UCSD-AML1 (cell line): ENCODE measurements around the gene BFSP1.

Experiments used
- DNase-seq: peaks from one replicate; lab custom pipeline; 2025; ENCODE audit not compliant: unreplicated experiment; lab: John Stamatoyannopoulos, UW

The BFSP1 gene

GRCh38 chr20:17558154-17558940 lies 27.2 kb upstream of the BFSP1 start:
- DNase-seq, result peak; percentile 57

- DNase-seq, result no peak
These were observed 26.5 kb upstream of the BFSP1 start for GRCh38 chr20:17557675-17558006.

GRCh38 chr20:17556837-17557674 lies 25.9 kb upstream of the BFSP1 start:
- no peak for DNase-seq

GRCh38 chr20:17555106-17555505 lies 23.9 kb upstream of the BFSP1 start:
- no peak for DNase-seq

GRCh38 chr20:17549131-17549530 lies 18.0 kb upstream of the BFSP1 start:
- no peak for DNase-seq

GRCh38 chr20:17545127-17545526 lies 13.9 kb upstream of the BFSP1 start:
- no peak for DNase-seq

- no peak for DNase-seq
These were observed 12.5 kb upstream of the BFSP1 start for GRCh38 chr20:17543531-17544131.

GRCh38 chr20:17542993-17543412 lies 11.8 kb upstream of the BFSP1 start:
- DNase-seq, result no peak

GRCh38 chr20:17542481-17542880 lies 11.3 kb upstream of the BFSP1 start:
- DNase-seq, result no peak

- no peak for DNase-seq
These were observed 10.8 kb upstream of the BFSP1 start for GRCh38 chr20:17541996-17542395.

GRCh38 chr20:17541596-17541995 lies 10.4 kb upstream of the BFSP1 start:
- no peak for DNase-seq

GRCh38 chr20:17538517-17539170 lies 7.5 kb upstream of the BFSP1 start:
- no peak for DNase-seq

GRCh38 chr20:17537959-17538358 lies 6.8 kb upstream of the BFSP1 start:
- DNase-seq, result no peak

- DNase-seq, result peak; percentile 68
These were observed 5.8 kb upstream of the BFSP1 start for GRCh38 chr20:17536944-17537444.

GRCh38 chr20:17534077-17534476 lies 2.9 kb upstream of the BFSP1 start:
- DNase-seq, result no peak

- DNase-seq, result no peak
These were observed 2.2 kb upstream of the BFSP1 start for GRCh38 chr20:17533396-17533795.

- DNase-seq, result no peak
These were observed 466 bp upstream of the BFSP1 start for GRCh38 chr20:17531665-17532025.

GRCh38 chr20:17530153-17530552 lies 1.0 kb downstream of the BFSP1 start:
- no peak for DNase-seq

- DNase-seq, result no peak
These were observed 1.6 kb downstream of the BFSP1 start for GRCh38 chr20:17529586-17529985.

- DNase-seq, result no peak
These were observed 5.5 kb downstream of the BFSP1 start for GRCh38 chr20:17525650-17526049.

- no peak for DNase-seq
These were observed 6.0 kb downstream of the BFSP1 start for GRCh38 chr20:17525132-17525531.
